Panc1 (cell line): ENCODE data around the gene AANAT.

Source experiments
- POLR2AphosphoS5 ChIP-seq: IDR thresholded peaks from 2 replicates; pipeline ENCODE4 v1.6.1; 2012; ENCODE audit warnings: mild to moderate bottlenecking, low read depth, low read length, moderate library complexity
- SIN3A ChIP-seq: IDR thresholded peaks from 2 replicates; pipeline ENCODE4 v1.6.1; 2012; ENCODE audit warnings: low read depth, mild to moderate bottlenecking, low read length, moderate library complexity, borderline replicate concordance; ENCODE audit not compliant: insufficient read depth
- TF ChIP-seq, protein P1 (sequence below): fragments of 450-650 bp; IDR thresholded peaks from 2 replicates; pipeline ENCODE4 v1.5.1; 2017; ENCODE audit warnings: mild to moderate bottlenecking

DNA sequence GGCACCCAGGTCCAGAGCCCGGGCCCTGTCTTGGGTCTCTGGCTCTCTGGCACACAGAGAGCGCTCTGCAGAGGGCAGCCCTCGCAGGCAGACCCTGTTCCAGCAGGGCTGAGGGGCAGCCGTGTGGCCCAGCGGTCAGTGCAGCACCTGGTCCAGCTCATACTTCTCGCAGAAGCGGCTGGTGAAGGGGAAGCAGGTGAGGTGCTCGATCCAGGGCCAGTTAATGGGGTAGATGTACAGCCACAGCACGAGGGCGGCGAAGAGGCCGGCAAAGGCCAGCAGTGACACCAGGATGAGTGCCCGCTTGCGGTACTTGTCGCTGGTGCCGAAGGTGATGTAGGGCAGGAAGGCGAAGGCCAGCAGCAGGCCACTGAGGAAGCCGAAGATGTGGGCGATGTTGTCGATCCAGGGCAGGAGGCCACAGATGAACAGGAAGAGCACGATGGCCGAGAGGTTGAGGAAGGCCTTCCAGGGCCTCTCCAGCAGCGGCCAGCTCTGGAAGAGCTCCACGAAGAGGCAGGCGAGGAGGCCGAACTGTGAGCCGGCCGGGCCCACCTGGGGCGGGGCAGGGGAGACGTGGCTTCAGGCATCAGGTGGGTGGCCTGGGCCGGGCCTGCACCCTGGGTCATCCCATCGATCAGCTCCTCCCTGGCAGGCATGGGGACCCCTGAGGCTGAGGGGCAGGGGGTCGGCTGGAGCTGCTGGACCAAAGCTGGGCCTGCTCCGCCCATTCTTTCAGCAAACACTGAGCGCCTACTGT, 4.3 kb downstream of the AANAT start:
- TF ChIP-seq, protein P1, sequence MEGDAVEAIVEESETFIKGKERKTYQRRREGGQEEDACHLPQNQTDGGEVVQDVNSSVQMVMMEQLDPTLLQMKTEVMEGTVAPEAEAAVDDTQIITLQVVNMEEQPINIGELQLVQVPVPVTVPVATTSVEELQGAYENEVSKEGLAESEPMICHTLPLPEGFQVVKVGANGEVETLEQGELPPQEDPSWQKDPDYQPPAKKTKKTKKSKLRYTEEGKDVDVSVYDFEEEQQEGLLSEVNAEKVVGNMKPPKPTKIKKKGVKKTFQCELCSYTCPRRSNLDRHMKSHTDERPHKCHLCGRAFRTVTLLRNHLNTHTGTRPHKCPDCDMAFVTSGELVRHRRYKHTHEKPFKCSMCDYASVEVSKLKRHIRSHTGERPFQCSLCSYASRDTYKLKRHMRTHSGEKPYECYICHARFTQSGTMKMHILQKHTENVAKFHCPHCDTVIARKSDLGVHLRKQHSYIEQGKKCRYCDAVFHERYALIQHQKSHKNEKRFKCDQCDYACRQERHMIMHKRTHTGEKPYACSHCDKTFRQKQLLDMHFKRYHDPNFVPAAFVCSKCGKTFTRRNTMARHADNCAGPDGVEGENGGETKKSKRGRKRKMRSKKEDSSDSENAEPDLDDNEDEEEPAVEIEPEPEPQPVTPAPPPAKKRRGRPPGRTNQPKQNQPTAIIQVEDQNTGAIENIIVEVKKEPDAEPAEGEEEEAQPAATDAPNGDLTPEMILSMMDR = no peak
- no peak for TF ChIP-seq POLR2AphosphoS5
- TF ChIP-seq SIN3A = no peak
